Endodermal cell (in vitro differentiated cells): ENCODE measurements around the gene GALNT18. TPM values are rescaled to one million over a fixed set of nuclear protein-coding genes. Genes with fewer than 3 reads are reported as not detected.

Experiments used
- DNase-seq: peaks from one replicate; pipeline ENCODE4 v3.0.0-alpha.2; 2017
- H3K27ac ChIP-seq: 2 replicates; pipeline ENCODE4 v1.5.1; 2013; ENCODE audit warnings: mild to moderate bottlenecking, low read depth, low read length, moderate library complexity
- H3K27me3 ChIP-seq: 2 replicates; pipeline ENCODE4 v1.6.1; 2013; ENCODE audit warnings: mild to moderate bottlenecking, low read length, moderate library complexity; ENCODE audit not compliant: insufficient read depth, control insufficient read depth, poor library complexity, severe bottlenecking
- H3K36me3 ChIP-seq: 2 replicates; pipeline ENCODE4 v1.7.0; 2013; ENCODE audit warnings: mild to moderate bottlenecking, low read length, moderate library complexity; ENCODE audit not compliant: control insufficient read depth, insufficient read depth
- H3K4me1 ChIP-seq: one replicate; pipeline ENCODE4 v1.7.0; 2013; ENCODE audit warnings: low read length; ENCODE audit not compliant: control insufficient read depth, insufficient read depth
- H3K4me3 ChIP-seq: 2 replicates; pipeline ENCODE4 v1.5.1; 2013; ENCODE audit warnings: mild to moderate bottlenecking, low read length, moderate library complexity
- H3K9ac ChIP-seq: 2 replicates; pipeline ENCODE4 v1.6.1; 2013; ENCODE audit warnings: mild to moderate bottlenecking, low read length, moderate library complexity; ENCODE audit not compliant: poor library complexity, severe bottlenecking; ENCODE audit errors: extremely low read depth
- H3K9me3 ChIP-seq: 2 replicates; pipeline ENCODE4 v1.6.1; 2013; ENCODE audit warnings: mild to moderate bottlenecking, low read length, moderate library complexity; ENCODE audit not compliant: control insufficient read depth
- H3K27ac Mint-ChIP-seq: 2 replicates; pipeline ENCODE4 v1.8.0; 2020; ENCODE audit warnings: mixed read lengths
- H3K27me3 Mint-ChIP-seq: 2 replicates; pipeline ENCODE4 v1.8.0; 2021; ENCODE audit warnings: mild to moderate bottlenecking, mixed read lengths; ENCODE audit not compliant: insufficient read depth
- H3K36me3 Mint-ChIP-seq: 2 replicates; pipeline ENCODE4 v1.8.0; 2020; ENCODE audit warnings: low read depth, mixed read lengths
- H3K4me1 Mint-ChIP-seq: 2 replicates; pipeline ENCODE4 v1.8.0; 2020; ENCODE audit warnings: mixed read lengths
- H3K4me3 Mint-ChIP-seq: 2 replicates; pipeline ENCODE4 v1.8.0; 2020; ENCODE audit warnings: mild to moderate bottlenecking, moderate library complexity, mixed read lengths
- H3K9me3 Mint-ChIP-seq: 2 replicates; pipeline ENCODE4 v1.8.0; 2020; ENCODE audit warnings: mild to moderate bottlenecking, mixed read lengths
- CTCF ChIP-seq: fragments of 200-600 bp; sonication (generic); conservative IDR thresholded peaks from 2 replicates; pipeline ENCODE4 v1.5.0; 2021; ENCODE audit warnings: antibody characterized with exemption, mild to moderate bottlenecking
- WGBS, 2 experiments: methylation state at CpG; one replicate each; pipeline versions ENCODE4 v1.1.5 to v1.1.7; 2013; ENCODE audit warnings: missing lambda C conversion rate in 2 of 2, mixed read lengths in 1 of 2; ENCODE audit not compliant: insufficient coverage in 1 of 2, insufficient read length in 1 of 2; 5-methylcytosine and 5-hydroxymethylcytosine counted together
- total RNA-seq, 2 donors: library from RNA; stranded (reverse); fragmentation: NEBNext Ultra II Directional in 1 of 2; extraction: Animal tissue kit (Norgen Biotek cat#: 25700) in 1 of 2; gene quantifications; 2 replicates in 1 of 2; 3 replicates in 1 of 2; pipeline ENCODE4 v1.2.1, GENCODE V29; 2021

The GALNT18 gene
- total RNA-seq, 2 donors from 2014 or later: 5.1 to 9.9 TPM

- Mint-ChIP-seq H3K27me3 (peaks cover 46% of the 10 kb centered on the region), H3K36me3 (no peaks in the 10 kb centered on the region), H3K4me3 (no peak overlapping the region), H3K4me1 (peaks cover 11% of the 10 kb centered on the region), H3K27ac (no peak overlapping the region), H3K9me3 (no peaks in the 10 kb centered on the region)
- no peaks in the 10 kb centered on the region for H3K9me3 ChIP-seq
- H3K36me3 ChIP-seq: no peaks in the 10 kb centered on the region
- peaks cover 51% of the 10 kb centered on the region for H3K27me3 ChIP-seq
- 81 to 100% methylated on average over 1 to 3 of the region's 3 CpGs for WGBS, 2 experiments
- H3K9ac ChIP-seq: no peak overlapping the region
- TF ChIP-seq CTCF: no peak
- no peak overlapping the region for H3K4me3 ChIP-seq
- no peak overlapping the region for H3K27ac ChIP-seq
- no peak for DNase-seq
- no peaks in the 10 kb centered on the region for H3K4me1 ChIP-seq
Observed at GRCh38 chr11:11482730-11483129, 139.1 kb downstream of the GALNT18 start.

- Mint-ChIP-seq H3K27me3 (peaks cover 46% of the 10 kb centered on the region), H3K27ac (no peak overlapping the region), H3K4me3 (no peak overlapping the region), H3K9me3 (no peaks in the 10 kb centered on the region), H3K36me3 (no peaks in the 10 kb centered on the region), H3K4me1 (peaks cover 11% of the 10 kb centered on the region)
- Histone ChIP-seq H3K9me3 (no peaks in the 10 kb centered on the region), H3K27ac (no peak overlapping the region), H3K9ac (no peak overlapping the region), H3K27me3 (peaks cover 59% of the 10 kb centered on the region), H3K4me3 (no peak overlapping the region), H3K4me1 (no peaks in the 10 kb centered on the region), H3K36me3 (no peaks in the 10 kb centered on the region)
- peak; percentile 85 for DNase-seq
- TF ChIP-seq CTCF: no peak
- 46 to 66% methylated on average over 2 to 4 of the region's 4 CpGs for WGBS, 2 experiments
Observed at GRCh38 chr11:11481371-11481770, 140.4 kb downstream of the GALNT18 start.

GRCh38 chr11:11480971-11481370 lies 140.8 kb downstream of the GALNT18 start:
- no peaks in the 10 kb centered on the region for H3K4me1 ChIP-seq

More at GRCh38 chr11:11480971-11481370, 140.8 kb downstream of the GALNT18 start:
- Mint-ChIP-seq H3K27ac (no peak overlapping the region), H3K9me3 (no peaks in the 10 kb centered on the region), H3K4me3 (no peak overlapping the region), H3K36me3 (no peaks in the 10 kb centered on the region), H3K4me1 (peaks cover 11% of the 10 kb centered on the region), H3K27me3 (peaks cover 48% of the 10 kb centered on the region)
- Histone ChIP-seq H3K9ac (no peak overlapping the region), H3K27ac (no peak overlapping the region), H3K9me3 (no peaks in the 10 kb centered on the region), H3K27me3 (peaks cover 59% of the 10 kb centered on the region), H3K36me3 (no peaks in the 10 kb centered on the region), H3K4me3 (no peak overlapping the region)
- no peak for TF ChIP-seq CTCF
- no peak for DNase-seq
- WGBS, 2 experiments: 80 to 82% methylated on average over 1 to 2 of the region's 3 CpGs
